CD4-positive, alpha-beta memory T cell (primary cell): ENCODE measurements around the gene FAM83D. TPM values are rescaled to one million over a fixed set of nuclear protein-coding genes. Genes with fewer than 3 reads are reported as not detected.

Source experiments
- CTCF ChIA-PET: fragments of 350-600 bp; sonication (Branson Sonifier 250); formaldehyde crosslinking; loops from one replicate; lab custom pipeline; 2021; ENCODE audit warnings: inconsistent platforms; ENCODE audit not compliant: partially characterized antibody; lab: Charles Lee
- POLR2A ChIA-PET: fragments of 350-600 bp; sonication (Branson Sonifier 250); formaldehyde crosslinking; loops from one replicate; lab custom pipeline; 2021; ENCODE audit not compliant: partially characterized antibody; lab: Charles Lee
- DNase-seq, 5 donors: peaks; one replicate each; pipeline versions ENCODE4 v3.0.0 to v3.0.0-alpha.2; 2020 to 2022; ENCODE audit warnings: mixed read lengths in 1 of 5
- H3K27ac ChIP-seq: one replicate; pipeline ENCODE4 v1.7.0; 2013; ENCODE audit warnings: low read depth, low read length
- H3K27me3 ChIP-seq: 2 replicates; pipeline ENCODE4 v1.7.0; 2013; ENCODE audit warnings: mild to moderate bottlenecking, low read length, moderate library complexity; ENCODE audit not compliant: insufficient read depth
- H3K36me3 ChIP-seq: 2 replicates; pipeline ENCODE4 v1.7.0; 2013; ENCODE audit warnings: mild to moderate bottlenecking, low read length, moderate library complexity; ENCODE audit not compliant: insufficient read depth
- H3K4me1 ChIP-seq: 2 replicates; pipeline ENCODE4 v1.7.0; 2013; ENCODE audit warnings: mild to moderate bottlenecking, low read length, moderate library complexity; ENCODE audit not compliant: insufficient read depth
- H3K4me3 ChIP-seq, 2 donors: one replicate each; pipeline ENCODE4 v1.7.0; 2013; ENCODE audit warnings: low read length in 2 of 2, mild to moderate bottlenecking in 1 of 2
- H3K9me3 ChIP-seq, 2 donors: one replicate each; pipeline ENCODE4 v1.7.0; 2013; ENCODE audit warnings: low read length in 2 of 2, control low read depth in 1 of 2; ENCODE audit not compliant: control insufficient read depth in 1 of 2
- H3K27ac Mint-ChIP-seq, 7 donors: one replicate each; pipeline ENCODE4 v1.8.0; 2020 to 2021; ENCODE audit warnings: mixed read lengths in 7 of 7, mild to moderate bottlenecking in 6 of 7, inconsistent platforms in 3 of 7, moderate library complexity in 3 of 7
- H3K27me3 Mint-ChIP-seq, 2 donors: one replicate each; pipeline ENCODE4 v1.8.0; 2020 to 2021; ENCODE audit warnings: mixed read lengths in 2 of 2
- H3K36me3 Mint-ChIP-seq, 2 donors: one replicate each; pipeline ENCODE4 v1.8.0; 2020 to 2021; ENCODE audit warnings: mixed read lengths in 2 of 2, inconsistent platforms in 1 of 2, mild to moderate bottlenecking in 1 of 2
- H3K4me1 Mint-ChIP-seq, 4 donors: one replicate each; pipeline ENCODE4 v1.8.0; 2020 to 2021; ENCODE audit warnings: mixed read lengths in 4 of 4, mild to moderate bottlenecking in 1 of 4
- H3K4me3 Mint-ChIP-seq, 8 donors: one replicate each; pipeline ENCODE4 v1.8.0; 2020 to 2021; ENCODE audit warnings: mixed read lengths in 8 of 8, mild to moderate bottlenecking in 7 of 8, moderate library complexity in 6 of 8, inconsistent platforms in 3 of 8
- H3K9me3 Mint-ChIP-seq, 8 donors: one replicate each; pipeline ENCODE4 v1.8.0; 2020 to 2021; ENCODE audit warnings: mixed read lengths in 8 of 8, mild to moderate bottlenecking in 5 of 8, inconsistent platforms in 3 of 8, moderate library complexity in 1 of 8
- intact Hi-C: fragments of 100-400 bp; cut with micrococcal nuclease; formaldehyde crosslinking; loops from one replicate; pipeline ENCODE4 v1.15.1; 2023
- polyA plus RNA-seq, 2 donors: library from polyadenylated mRNA; unstranded; fragments of 300-500 nt; fragmentation: Illumina TruSeq; gene quantifications; one replicate each; pipeline ENCODE4 v1.2.3, GENCODE V29; 2021
- total RNA-seq, 2 experiments: library from RNA; stranded (reverse); gene quantifications; one replicate each; pipeline ENCODE4 v1.2.3, GENCODE V29; 2021

Gene FAM83D
- total and polyA plus RNA-seq, 4 experiments from 2014 or later, result 0.93 to 1.5 (median 1.3) TPM

GRCh38 chr20:38939686-38940085 is 13.5 kb downstream of the FAM83D start:
- Histone ChIP-seq H3K36me3 (no peaks in the 10 kb centered on the region), H3K27me3 (no peaks in the 10 kb centered on the region), H3K27ac (no peak overlapping the region), H3K9me3 (no peaks in the 10 kb centered on the region), H3K4me3 (no peak overlapping the region), H3K4me1 (no peaks in the 10 kb centered on the region)
- Mint-ChIP-seq H3K27ac (peak overlapping the region in 1 of 7 donors; percentile 83), H3K36me3 (no peaks in the 10 kb centered on the region), H3K4me1 (no peaks in the 10 kb centered on the region), H3K4me3 (no peak overlapping the region), H3K9me3 (no peaks in the 10 kb centered on the region), H3K27me3 (no peaks in the 10 kb centered on the region)
- CTCF ChIA-PET, result no interaction called here
- DNase-seq, result no peak
- POLR2A ChIA-PET, result no interaction called here
- intact Hi-C loops, result no loop called here

- no peak for DNase-seq
- H3K27ac Mint-ChIP-seq, result peak overlapping the region in 1 of 7 donors; percentile 54
- H3K4me1 ChIP-seq, result no peaks in the 10 kb centered on the region
- no peaks in the 10 kb centered on the region for H3K9me3 ChIP-seq
- no peaks in the 10 kb centered on the region for H3K4me1 Mint-ChIP-seq
- no peaks in the 10 kb centered on the region for H3K9me3 Mint-ChIP-seq
- intact Hi-C loops, result no loop called here
- no peak overlapping the region for H3K27ac ChIP-seq
- CTCF ChIA-PET, result no interaction called here
- no peak overlapping the region for H3K4me3 Mint-ChIP-seq
- POLR2A ChIA-PET, result interaction anchor here (1.5 kb wide), 1 partner anchor 14 kb away, joined by 3 read pairs; no protein-coding TSS in a partner anchor
- H3K27me3 Mint-ChIP-seq, result no peaks in the 10 kb centered on the region
- no peak overlapping the region for H3K4me3 ChIP-seq
- H3K27me3 ChIP-seq, result no peaks in the 10 kb centered on the region
- H3K36me3 ChIP-seq, result no peaks in the 10 kb centered on the region
- no peaks in the 10 kb centered on the region for H3K36me3 Mint-ChIP-seq
Measured at GRCh38 chr20:38940644-38941043, 14.4 kb downstream of the FAM83D start.

GRCh38 chr20:38941726-38942389 is 15.6 kb downstream of the FAM83D start:
- H3K36me3 Mint-ChIP-seq, result no peaks in the 10 kb centered on the region

GRCh38 chr20:38945012-38945411 is 18.8 kb downstream of the FAM83D start:
- POLR2A ChIA-PET, result no interaction called here
- intact Hi-C loops, result no loop called here
- no peaks in the 10 kb centered on the region for H3K4me1 Mint-ChIP-seq
- no peaks in the 10 kb centered on the region for H3K27me3 ChIP-seq
- no peaks in the 10 kb centered on the region for H3K4me1 ChIP-seq
- H3K9me3 Mint-ChIP-seq, result no peaks in the 10 kb centered on the region
- CTCF ChIA-PET, result no interaction called here
- H3K36me3 Mint-ChIP-seq, result peaks cover 0 to 4% of the 10 kb centered on the region in 2 donors
- no peak overlapping the region for H3K27ac ChIP-seq
- no peaks in the 10 kb centered on the region for H3K27me3 Mint-ChIP-seq
- no peak overlapping the region for H3K27ac Mint-ChIP-seq
- H3K36me3 ChIP-seq, result no peaks in the 10 kb centered on the region
- H3K4me3 Mint-ChIP-seq, result no peak overlapping the region
- DNase-seq, result no peak
- H3K9me3 ChIP-seq, result no peaks in the 10 kb centered on the region
- H3K4me3 ChIP-seq, result no peak overlapping the region

More at GRCh38 chr20:38941726-38942389, 15.6 kb downstream of the FAM83D start:
- Mint-ChIP-seq H3K27ac (no peak overlapping the region), H3K4me1 (no peaks in the 10 kb centered on the region), H3K4me3 (no peak overlapping the region), H3K9me3 (no peaks in the 10 kb centered on the region), H3K27me3 (no peaks in the 10 kb centered on the region)
- intact Hi-C loops, result no loop called here
- CTCF ChIA-PET, result no interaction called here
- no peaks in the 10 kb centered on the region for H3K27me3 ChIP-seq
- no peaks in the 10 kb centered on the region for H3K4me1 ChIP-seq
- DNase-seq, result no peak
- H3K36me3 ChIP-seq, result no peaks in the 10 kb centered on the region
- POLR2A ChIA-PET, result interaction anchor here (1.5 kb wide), 1 partner anchor 12 kb away, joined by 3 read pairs; no protein-coding TSS in a partner anchor
- H3K4me3 ChIP-seq, result no peak overlapping the region
- H3K27ac ChIP-seq, result no peak overlapping the region
- H3K9me3 ChIP-seq, result no peaks in the 10 kb centered on the region

- H3K4me3 ChIP-seq, result no peak overlapping the region
- Mint-ChIP-seq H3K9me3 (no peaks in the 10 kb centered on the region), H3K27ac (no peak overlapping the region), H3K4me1 (no peaks in the 10 kb centered on the region), H3K4me3 (no peak overlapping the region), H3K27me3 (no peaks in the 10 kb centered on the region), H3K36me3 (peaks cover 0 to 4% of the 10 kb centered on the region in 2 donors)
- no peak overlapping the region for H3K27ac ChIP-seq
- H3K9me3 ChIP-seq, result no peaks in the 10 kb centered on the region
- no peaks in the 10 kb centered on the region for H3K27me3 ChIP-seq
- intact Hi-C loops, result no loop called here
- no peak for DNase-seq
- POLR2A ChIA-PET, result no interaction called here
- H3K4me1 ChIP-seq, result no peaks in the 10 kb centered on the region
- peaks cover 2% of the 10 kb centered on the region for H3K36me3 ChIP-seq
- CTCF ChIA-PET, result no interaction called here
Measured at GRCh38 chr20:38946836-38947235, 20.6 kb downstream of the FAM83D start.

- no peaks in the 10 kb centered on the region for H3K9me3 Mint-ChIP-seq
- H3K27ac ChIP-seq, result no peak overlapping the region
- no peaks in the 10 kb centered on the region for H3K9me3 ChIP-seq
- H3K4me3 Mint-ChIP-seq, result no peak overlapping the region
- H3K4me3 ChIP-seq, result no peak overlapping the region
- DNase-seq, result no peak
- no peak overlapping the region for H3K27ac Mint-ChIP-seq
- H3K4me1 ChIP-seq, result no peaks in the 10 kb centered on the region
- peaks cover 0 to 4% of the 10 kb centered on the region in 2 donors for H3K36me3 Mint-ChIP-seq
- no peaks in the 10 kb centered on the region for H3K27me3 ChIP-seq
- peaks cover 9% of the 10 kb centered on the region for H3K36me3 ChIP-seq
- no peaks in the 10 kb centered on the region for H3K27me3 Mint-ChIP-seq
- intact Hi-C loops, result no loop called here
- CTCF ChIA-PET, result no interaction called here
- POLR2A ChIA-PET, result no interaction called here
- no peaks in the 10 kb centered on the region for H3K4me1 Mint-ChIP-seq
Measured at GRCh38 chr20:38947931-38948362, 21.7 kb downstream of the FAM83D start.

GRCh38 chr20:38950254-38950653 is 24.0 kb downstream of the FAM83D start:
- H3K9me3 Mint-ChIP-seq, result no peaks in the 10 kb centered on the region
- Histone ChIP-seq H3K36me3 (peaks cover 9% of the 10 kb centered on the region), H3K9me3 (no peaks in the 10 kb centered on the region), H3K27me3 (no peaks in the 10 kb centered on the region), H3K27ac (no peak overlapping the region), H3K4me1 (no peaks in the 10 kb centered on the region), H3K4me3 (no peak overlapping the region)
- no peak for DNase-seq
- no peaks in the 10 kb centered on the region for H3K27me3 Mint-ChIP-seq
- peak overlapping the region in 2 of 7 donors; percentile 42 to 69 for H3K27ac Mint-ChIP-seq
- peaks cover 0 to 4% of the 10 kb centered on the region in 2 donors for H3K36me3 Mint-ChIP-seq
- no peaks in the 10 kb centered on the region for H3K4me1 Mint-ChIP-seq
- intact Hi-C loops, result no loop called here
- POLR2A ChIA-PET, result no interaction called here
- CTCF ChIA-PET, result interaction anchor here (1.1 kb wide), 1 partner anchor 144 kb away, joined by 3 read pairs; no protein-coding TSS in a partner anchor
- no peak overlapping the region for H3K4me3 Mint-ChIP-seq
